ENCODE results near the gene BRINP3. TPM values are rescaled to one million over a fixed set of nuclear protein-coding genes. Genes with fewer than 3 reads are reported as not detected.

Gene BRINP3
- polyA plus RNA-seq, 2 of the 4 experiments (the other 2 are of a cell fraction), result not detected

DNA sequence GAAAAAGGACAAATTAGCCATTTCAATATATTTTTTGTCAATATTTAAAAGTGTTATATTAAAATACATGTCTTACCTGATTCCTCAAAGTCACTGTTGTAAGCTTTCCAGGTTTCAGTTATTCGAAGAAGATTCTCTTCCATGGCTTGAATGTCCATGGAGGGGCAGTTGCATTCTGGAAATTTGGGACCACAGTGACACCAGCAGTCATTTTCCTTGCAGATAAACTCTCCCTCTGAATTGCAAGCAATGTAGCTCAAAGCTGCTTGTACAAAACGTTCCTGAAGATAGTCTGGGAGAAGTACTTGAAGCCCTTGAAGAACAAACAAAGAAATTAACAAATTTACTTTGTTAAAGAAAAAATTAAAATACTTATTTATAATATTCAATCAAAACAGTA lies 251.7 kb downstream of the BRINP3 start:
- ChIA-PET POLR2A (no interaction called here), CTCF (no interaction called here)
- no peak overlapping the region for H3K27ac ChIP-seq
- H3K4me3 ChIP-seq, result no peak overlapping the region
- WGBS (ENCODE audit: missing lambda C conversion rate), result 33% methylated on average over 2 of the region's 2 CpGs
- no peaks in the 10 kb centered on the region for H3K4me1 ChIP-seq
- no peak for FAIRE-seq
- DNase-seq (ENCODE audit: low read depth in 1 of 2, low spot score in 1 of 2), result peak in 1 of 2 experiments; percentile 2
- H3K4me2 ChIP-seq, result no peak overlapping the region
- ATAC-seq, result no peak
- no peak for TF ChIP-seq BHLHE40 (IDR thresholded peaks at IDR 0.05; ENCODE audit: low read depth, low read length)
- TF ChIP-seq, protein P1, sequence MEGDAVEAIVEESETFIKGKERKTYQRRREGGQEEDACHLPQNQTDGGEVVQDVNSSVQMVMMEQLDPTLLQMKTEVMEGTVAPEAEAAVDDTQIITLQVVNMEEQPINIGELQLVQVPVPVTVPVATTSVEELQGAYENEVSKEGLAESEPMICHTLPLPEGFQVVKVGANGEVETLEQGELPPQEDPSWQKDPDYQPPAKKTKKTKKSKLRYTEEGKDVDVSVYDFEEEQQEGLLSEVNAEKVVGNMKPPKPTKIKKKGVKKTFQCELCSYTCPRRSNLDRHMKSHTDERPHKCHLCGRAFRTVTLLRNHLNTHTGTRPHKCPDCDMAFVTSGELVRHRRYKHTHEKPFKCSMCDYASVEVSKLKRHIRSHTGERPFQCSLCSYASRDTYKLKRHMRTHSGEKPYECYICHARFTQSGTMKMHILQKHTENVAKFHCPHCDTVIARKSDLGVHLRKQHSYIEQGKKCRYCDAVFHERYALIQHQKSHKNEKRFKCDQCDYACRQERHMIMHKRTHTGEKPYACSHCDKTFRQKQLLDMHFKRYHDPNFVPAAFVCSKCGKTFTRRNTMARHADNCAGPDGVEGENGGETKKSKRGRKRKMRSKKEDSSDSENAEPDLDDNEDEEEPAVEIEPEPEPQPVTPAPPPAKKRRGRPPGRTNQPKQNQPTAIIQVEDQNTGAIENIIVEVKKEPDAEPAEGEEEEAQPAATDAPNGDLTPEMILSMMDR (IDR thresholded peaks at IDR 0.05), result 0 out of 3 replicates have a peak, but pooled peaks have one; percentile 10
- TF ChIP-seq, protein P2, sequence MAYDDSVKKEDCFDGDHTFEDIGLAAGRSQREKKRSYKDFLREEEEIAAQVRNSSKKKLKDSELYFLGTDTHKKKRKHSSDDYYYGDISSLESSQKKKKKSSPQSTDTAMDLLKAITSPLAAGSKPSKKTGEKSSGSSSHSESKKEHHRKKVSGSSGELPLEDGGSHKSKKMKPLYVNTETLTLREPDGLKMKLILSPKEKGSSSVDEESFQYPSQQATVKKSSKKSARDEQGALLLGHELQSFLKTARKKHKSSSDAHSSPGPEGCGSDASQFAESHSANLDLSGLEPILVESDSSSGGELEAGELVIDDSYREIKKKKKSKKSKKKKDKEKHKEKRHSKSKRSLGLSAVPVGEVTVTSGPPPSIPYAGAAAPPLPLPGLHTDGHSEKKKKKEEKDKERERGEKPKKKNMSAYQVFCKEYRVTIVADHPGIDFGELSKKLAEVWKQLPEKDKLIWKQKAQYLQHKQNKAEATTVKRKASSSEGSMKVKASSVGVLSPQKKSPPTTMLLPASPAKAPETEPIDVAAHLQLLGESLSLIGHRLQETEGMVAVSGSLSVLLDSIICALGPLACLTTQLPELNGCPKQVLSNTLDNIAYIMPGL (CRISPR knock-in tag; IDR thresholded peaks at IDR 0.05; ENCODE audit: borderline replicate concordance), result no peak
- TF ChIP-seq PHF8 (IDR thresholded peaks at IDR 0.05; ENCODE audit: borderline replicate concordance, low read depth), result no peak
- TF ChIP-seq CBX2 (IDR thresholded peaks at IDR 0.05; ENCODE audit: borderline replicate concordance, low read depth), result no peak
- no peak for TF ChIP-seq CBX8 (IDR thresholded peaks at IDR 0.05)
- TF ChIP-seq KDM5A (IDR thresholded peaks at IDR 0.05), result no peak
- TF ChIP-seq RAD21 (conservative IDR thresholded peaks at IDR 0.05 in 1 of 2, IDR thresholded peaks at IDR 0.05 in 1 of 2), result peak; percentile 28; a peak in 2 of 5 replicates
- no peak for TF ChIP-seq RARB (CRISPR knock-in tag; IDR thresholded peaks at IDR 0.05)
- no peak for TF ChIP-seq CHD4 (IDR thresholded peaks at IDR 0.05; ENCODE audit: borderline replicate concordance)
- no peaks in the 10 kb centered on the region for H3K9me3 ChIP-seq

DNA sequence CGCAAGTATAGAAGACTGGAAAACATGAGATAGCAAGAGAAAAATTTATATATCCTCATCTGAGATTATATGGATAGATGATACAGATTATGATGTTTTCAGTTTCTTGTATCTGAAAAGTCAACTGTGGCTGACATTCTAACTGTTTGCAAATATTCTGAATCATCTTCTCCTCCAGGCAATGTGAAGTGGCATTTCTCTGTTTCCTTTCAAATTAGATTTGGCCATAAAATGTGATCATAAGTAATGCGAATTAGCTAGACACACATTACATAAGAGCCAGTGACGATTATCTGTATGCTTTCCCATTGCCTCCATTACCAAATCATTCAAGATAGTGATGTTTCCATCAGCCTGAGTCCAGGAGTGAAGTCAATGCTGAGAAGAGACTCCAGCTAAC lies 265.2 kb downstream of the BRINP3 start:
- ATAC-seq (no peak), FAIRE-seq (no peak), DNase-seq (ENCODE audit: low read depth in 1 of 2, low spot score in 1 of 2) (no peak)
- WGBS (ENCODE audit: missing lambda C conversion rate), result 51% methylated on average over 3 of the region's 3 CpGs
- ChIA-PET POLR2A (no interaction called here), CTCF (interaction anchor here (1.0 kb wide), 1 partner anchor 10 kb away, joined by 3 read pairs; no protein-coding TSS in a partner anchor)
- no peak overlapping the region for H3K4me2 ChIP-seq
- H3K9me3 ChIP-seq, result no peaks in the 10 kb centered on the region
- no peaks in the 10 kb centered on the region for H3K4me1 ChIP-seq
- TF ChIP-seq FOXS1 (CRISPR knock-in tag; IDR thresholded peaks at IDR 0.05), result no peak
- no peak for TF ChIP-seq MAFK (IDR thresholded peaks at IDR 0.05; ENCODE audit: partially characterized antibody)
- no peak for TF ChIP-seq JUN (IDR thresholded peaks at IDR 0.05)
- TF ChIP-seq, protein P3, sequence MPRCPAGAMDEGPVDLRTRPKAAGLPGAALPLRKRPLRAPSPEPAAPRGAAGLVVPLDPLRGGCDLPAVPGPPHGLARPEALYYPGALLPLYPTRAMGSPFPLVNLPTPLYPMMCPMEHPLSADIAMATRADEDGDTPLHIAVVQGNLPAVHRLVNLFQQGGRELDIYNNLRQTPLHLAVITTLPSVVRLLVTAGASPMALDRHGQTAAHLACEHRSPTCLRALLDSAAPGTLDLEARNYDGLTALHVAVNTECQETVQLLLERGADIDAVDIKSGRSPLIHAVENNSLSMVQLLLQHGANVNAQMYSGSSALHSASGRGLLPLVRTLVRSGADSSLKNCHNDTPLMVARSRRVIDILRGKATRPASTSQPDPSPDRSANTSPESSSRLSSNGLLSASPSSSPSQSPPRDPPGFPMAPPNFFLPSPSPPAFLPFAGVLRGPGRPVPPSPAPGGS (IDR thresholded peaks at IDR 0.05), result no peak
- TF ChIP-seq, protein P4, sequence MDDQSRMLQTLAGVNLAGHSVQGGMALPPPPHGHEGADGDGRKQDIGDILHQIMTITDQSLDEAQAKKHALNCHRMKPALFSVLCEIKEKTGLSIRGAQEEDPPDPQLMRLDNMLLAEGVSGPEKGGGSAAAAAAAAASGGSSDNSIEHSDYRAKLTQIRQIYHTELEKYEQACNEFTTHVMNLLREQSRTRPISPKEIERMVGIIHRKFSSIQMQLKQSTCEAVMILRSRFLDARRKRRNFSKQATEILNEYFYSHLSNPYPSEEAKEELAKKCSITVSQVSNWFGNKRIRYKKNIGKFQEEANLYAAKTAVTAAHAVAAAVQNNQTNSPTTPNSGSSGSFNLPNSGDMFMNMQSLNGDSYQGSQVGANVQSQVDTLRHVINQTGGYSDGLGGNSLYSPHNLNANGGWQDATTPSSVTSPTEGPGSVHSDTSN (IDR thresholded peaks at IDR 0.05), result no peak
- TF ChIP-seq ESRRA (IDR thresholded peaks at IDR 0.05; ENCODE audit: borderline replicate concordance, low read length), result no peak
- no peak for TF ChIP-seq RNF2 (IDR thresholded peaks at IDR 0.05; ENCODE audit: borderline replicate concordance, low read depth)
- TF ChIP-seq NFE2L2 (conservative IDR thresholded peaks at IDR 0.05; ENCODE audit: low read length), result no peak
- no peak for TF ChIP-seq CBX2 (IDR thresholded peaks at IDR 0.05; ENCODE audit: borderline replicate concordance, low read depth)
- TF ChIP-seq FOSB (CRISPR knock-in tag; IDR thresholded peaks at IDR 0.05), result no peak
- TF ChIP-seq HEYL (CRISPR knock-in tag; IDR thresholded peaks at IDR 0.05), result no peak
- no peak overlapping the region for H3K27ac ChIP-seq
- no peak overlapping the region for H3K4me3 ChIP-seq
